GM20431 (cell line): ENCODE results near the gene RBM47.

ENCODE experiments used
- in situ Hi-C: fragments of 300-500 bp; cut with MseI, MboI; formaldehyde crosslinking; loops from one replicate; pipeline ENCODE4 v1.15.0; 2020; ENCODE audit warnings: low sequenced_read_pairs; ENCODE audit not compliant: unreplicated experiment

The RBM47 gene

DNA sequence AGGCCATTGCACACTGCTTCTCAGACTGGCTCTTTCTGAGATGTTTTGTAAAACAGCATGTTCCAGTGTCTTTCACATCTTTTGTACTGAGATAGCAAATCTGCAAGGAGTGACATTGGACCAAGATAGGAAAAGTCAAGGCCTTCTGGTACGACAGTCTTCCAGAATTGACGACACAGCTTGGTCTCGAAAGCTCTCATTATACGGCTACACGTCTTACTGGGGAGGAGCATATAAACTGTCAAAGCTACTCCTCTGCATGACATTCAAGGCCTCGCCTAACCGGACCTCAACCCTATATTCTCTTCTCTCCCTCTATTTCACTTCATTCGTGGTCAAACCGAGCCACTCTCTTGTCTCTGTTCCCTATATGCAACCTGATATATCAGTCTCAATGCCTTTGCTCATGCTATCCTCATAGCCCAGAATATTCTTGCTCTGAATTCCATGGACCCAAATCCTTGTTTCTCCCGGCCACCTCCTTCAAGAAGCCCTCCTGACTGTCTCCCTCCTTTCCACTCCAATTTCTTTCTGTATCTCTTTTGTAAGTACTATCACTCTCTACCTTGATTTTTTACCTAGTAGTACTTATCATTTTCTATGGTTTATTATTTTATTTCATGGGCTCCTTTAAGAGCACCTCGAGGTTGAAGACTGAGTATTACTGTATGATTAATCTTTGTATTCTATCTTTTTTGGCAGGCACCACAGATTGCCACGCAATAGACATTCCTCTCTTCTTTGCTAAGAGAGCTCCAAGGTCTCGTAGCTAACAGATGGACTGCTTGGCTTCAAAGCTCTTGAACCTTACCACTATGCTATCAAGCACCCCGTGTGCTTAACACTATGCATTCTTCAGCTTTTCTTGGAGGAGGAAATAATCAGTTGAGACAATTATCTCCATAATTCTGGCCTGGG, 35.1 kb downstream of the RBM47 start:
- in situ Hi-C loops = no loop called here

- in situ Hi-C loops = no loop called here
Observed at GRCh38 chr4:40592034-40592433, 37.6 kb downstream of the RBM47 start.

DNA sequence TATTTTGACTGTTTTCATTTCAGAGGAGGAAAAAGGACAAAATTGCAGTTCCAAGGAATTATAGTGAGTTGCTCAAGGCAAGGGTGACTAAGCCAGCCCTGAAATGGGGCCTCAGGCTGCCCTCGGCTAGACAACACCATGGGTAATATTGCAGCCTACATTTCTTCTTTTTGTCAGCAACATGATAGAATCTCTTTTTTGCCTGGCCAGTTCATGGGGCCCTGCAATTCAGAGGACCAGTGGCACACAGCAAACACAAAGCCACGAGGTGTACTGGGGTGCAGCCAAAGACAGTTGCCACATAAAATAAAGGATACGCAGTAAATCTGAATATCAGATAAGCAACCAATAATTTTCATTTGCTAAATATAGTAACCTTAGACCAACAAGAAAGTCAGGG, 41.8 kb downstream of the RBM47 start:
- in situ Hi-C loops = no loop called here

- in situ Hi-C loops = no loop called here
Observed at GRCh38 chr4:40587351-40587750, 42.3 kb downstream of the RBM47 start.

DNA sequence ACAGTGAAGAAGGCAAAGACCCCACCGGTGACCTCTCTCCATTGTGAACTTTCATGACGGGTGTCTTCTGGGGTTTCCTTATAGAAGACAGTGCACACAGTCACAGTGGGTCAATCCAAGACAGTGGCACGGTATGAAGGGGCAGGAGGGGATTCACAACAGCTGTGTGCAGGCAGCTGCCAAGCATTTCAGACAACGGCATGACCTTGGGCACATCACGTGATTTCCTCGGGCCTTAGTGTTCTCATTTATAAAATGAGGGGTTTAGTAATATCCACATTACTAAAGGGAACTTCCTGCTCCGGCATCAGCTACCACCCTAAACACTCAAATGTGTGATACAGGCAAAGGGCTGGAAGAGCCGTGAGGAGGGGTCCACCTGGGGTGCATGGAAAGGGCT, 42.9 kb downstream of the RBM47 start:
- in situ Hi-C loops = no loop called here

- in situ Hi-C loops = no loop called here
Observed at GRCh38 chr4:40586034-40586433, 43.6 kb downstream of the RBM47 start.

DNA sequence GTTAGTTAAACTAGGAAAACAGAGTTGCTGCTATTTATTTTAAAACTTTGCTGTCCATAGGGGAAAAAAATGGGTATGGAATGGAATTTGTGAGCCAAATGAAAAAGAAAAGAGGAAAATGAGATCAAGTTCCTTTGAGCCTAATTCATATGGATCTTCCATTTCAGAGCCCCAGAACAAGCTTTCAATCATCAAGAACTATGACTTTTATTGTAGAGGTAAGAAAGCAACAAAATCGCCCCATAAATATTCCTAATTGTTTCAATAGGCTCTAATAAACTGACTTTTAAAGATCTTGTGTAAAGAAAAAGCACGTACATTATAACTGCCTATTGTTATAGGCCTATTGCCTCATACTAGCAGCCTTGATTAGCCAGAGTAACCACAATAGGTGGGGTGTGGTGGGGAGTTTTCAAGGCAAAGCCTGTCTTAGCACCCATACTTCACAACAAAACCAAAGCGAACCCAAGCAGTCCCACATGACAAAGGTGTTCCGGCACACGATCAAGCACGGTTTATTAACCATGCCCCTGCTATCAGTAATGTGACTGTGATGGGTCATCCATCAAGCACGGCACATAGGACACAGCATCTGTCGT, 44.4 kb downstream of the RBM47 start:
- in situ Hi-C loops = no loop called here

- in situ Hi-C loops = no loop called here
Observed at GRCh38 chr4:40584517-40585141, 45.0 kb downstream of the RBM47 start.

DNA sequence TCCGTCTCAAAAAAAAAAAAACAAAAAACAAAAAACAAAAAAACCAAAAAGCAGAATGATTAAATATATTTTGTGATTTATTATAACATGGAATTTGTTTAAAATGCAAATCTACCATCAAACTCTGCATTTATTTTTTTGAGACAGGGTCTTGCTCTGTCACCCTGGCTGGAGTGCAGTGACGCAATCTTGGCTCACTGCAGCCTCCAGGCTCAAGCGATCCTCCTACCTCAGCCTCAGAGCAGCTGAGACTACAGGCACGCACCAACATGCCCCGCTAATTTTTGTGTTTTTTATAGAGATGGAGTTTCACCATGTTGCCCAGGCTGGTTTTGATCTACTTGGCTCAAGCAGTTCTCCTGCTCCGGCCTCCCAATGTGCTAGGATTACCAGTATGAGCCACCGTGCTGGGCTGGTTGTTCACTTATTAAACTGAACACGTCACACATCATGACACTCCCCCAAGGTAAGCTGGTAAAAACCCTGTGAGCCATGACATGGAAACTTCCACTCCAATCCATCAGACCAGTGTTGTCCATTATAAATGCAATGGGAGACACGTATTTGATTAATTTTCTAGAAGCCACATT, 45.7 kb downstream of the RBM47 start:
- in situ Hi-C loops = no loop called here

DNA sequence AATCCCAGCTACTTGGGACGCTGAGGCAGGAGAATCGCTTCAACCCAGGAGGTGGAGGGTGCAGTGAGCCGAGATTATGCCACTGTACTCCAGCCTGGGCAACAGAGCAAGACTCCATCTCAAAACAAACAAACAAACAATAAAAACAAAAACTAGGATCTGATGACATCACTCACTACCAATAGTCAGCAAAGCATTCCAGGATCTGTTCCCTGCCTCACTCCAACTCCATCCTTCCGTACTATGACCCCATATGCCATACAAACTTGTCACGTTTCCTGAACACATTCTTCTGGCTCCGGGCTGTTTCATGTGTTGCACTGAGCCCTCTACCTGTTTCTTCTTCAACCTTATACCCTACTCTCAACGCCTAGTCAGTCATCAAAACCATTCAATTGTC, 47.3 kb downstream of the RBM47 start:
- in situ Hi-C loops = no loop called here

- in situ Hi-C loops = no loop called here
Observed at GRCh38 chr4:40581254-40582140, 48.2 kb downstream of the RBM47 start.

DNA sequence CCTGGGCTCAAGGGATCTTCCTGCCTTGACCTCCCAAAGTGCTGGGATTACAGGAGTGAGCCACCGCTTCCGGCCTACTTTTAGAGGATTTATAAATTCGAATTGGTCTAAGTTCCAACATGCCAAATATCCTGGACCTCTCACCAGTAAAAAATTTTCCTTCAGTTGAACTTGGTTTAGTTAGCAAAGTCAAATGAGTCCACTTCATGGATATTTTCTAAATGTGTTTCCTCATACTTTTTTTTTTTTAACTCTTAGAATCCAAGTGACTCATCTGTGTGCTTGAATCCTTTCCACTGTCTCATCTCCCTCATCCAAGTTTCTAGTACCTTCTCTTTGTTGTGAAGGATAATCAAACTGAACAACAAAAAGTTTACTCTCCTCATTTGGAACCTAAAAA, 49.7 kb downstream of the RBM47 start:
- in situ Hi-C loops = no loop called here

DNA sequence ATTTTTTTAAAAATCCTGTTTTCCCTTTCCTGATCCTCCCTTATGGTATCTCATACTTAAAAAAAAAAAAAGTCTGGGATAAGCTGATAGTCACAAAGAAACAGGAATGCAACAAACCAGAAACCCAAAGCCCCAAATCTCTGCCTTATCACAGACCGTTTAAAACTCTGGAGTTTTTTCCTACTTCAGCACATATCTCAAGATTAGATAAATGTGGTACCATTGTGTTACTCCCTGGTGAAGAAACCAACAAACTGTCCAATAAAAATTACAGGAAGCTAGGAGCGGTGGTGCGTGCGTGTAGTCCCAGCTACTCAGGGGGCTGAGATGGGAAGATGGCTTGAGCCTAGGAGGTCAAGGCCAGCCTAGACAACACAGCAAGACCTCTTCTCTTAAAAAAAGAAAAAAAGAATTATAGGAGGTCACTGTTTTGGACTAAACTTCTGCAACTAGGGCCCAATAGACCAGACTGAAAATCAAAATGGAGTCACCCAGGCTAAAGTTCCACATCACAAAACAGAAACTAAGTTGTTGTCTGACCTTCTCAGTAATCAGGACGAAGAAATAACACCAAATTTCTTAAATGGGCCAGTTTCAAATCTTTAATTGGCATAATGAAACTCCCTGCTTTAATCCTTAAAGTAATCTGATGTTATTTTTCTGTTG, 51.9 kb downstream of the RBM47 start:
- in situ Hi-C loops = no loop called here

DNA sequence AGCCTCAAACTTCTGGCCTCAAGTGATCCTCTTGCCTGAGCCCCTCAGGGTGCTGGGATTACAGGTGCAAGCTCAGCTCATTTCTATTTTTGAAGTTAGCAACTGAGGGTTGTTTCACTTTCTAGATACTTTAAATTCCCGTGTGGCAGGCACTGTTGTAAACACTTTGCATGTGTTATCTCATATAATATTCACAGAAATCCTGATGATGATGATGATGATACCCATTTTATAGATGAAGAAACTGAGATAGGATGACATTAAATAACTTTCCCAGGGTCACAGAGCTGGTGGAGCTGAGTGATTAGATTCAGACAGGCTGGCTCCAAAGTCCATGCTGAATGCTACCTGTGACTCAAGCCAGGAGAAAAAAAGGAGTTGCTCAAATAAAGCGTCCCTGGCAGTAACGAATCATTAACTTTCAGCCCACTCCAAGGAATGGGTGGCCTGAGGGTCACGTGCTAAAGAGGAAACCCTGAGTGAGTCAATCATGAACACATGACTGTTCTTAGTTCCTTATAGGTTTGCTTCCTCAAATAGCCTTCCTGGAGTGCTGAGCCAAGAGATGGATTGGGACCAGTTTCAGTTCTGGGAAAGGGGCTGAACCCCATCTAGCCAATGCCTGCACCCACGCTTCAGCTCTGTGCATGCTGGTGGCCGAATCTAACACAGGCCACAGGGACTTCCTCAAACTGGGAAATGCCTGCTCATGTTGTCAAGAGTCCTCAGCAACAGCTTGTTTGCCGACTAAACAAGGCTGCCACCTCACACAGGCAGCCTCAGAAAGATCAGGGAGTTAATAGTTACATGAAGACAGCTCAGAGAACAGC, 52.8 kb downstream of the RBM47 start:
- in situ Hi-C loops = no loop called here

GRCh38 chr4:40575846-40576245, 53.8 kb downstream of the RBM47 start:
- in situ Hi-C loops = no loop called here

- in situ Hi-C loops = no loop called here
Observed at GRCh38 chr4:40573593-40574311, 55.9 kb downstream of the RBM47 start.

GRCh38 chr4:40572692-40573310, 56.9 kb downstream of the RBM47 start:
- in situ Hi-C loops = no loop called here
